Endothelial cell of umbilical vein (primary cell): ENCODE results near the gene RAI1.

Experiments
- EZH2 ChIP-seq: IDR thresholded peaks from 2 replicates; pipeline ENCODE4 v1.6.1; 2012; ENCODE audit warnings: borderline replicate concordance, low read depth, mild to moderate bottlenecking, moderate library complexity, low read length, inconsistent platforms; ENCODE audit not compliant: severe bottlenecking
- FOS ChIP-seq: IDR thresholded peaks from 2 replicates; pipeline ENCODE4 v1.6.1; 2011; ENCODE audit warnings: mild to moderate bottlenecking, low read length, moderate library complexity, borderline replicate concordance; ENCODE audit not compliant: insufficient read depth
- GATA2 ChIP-seq: IDR thresholded peaks from 2 replicates; pipeline ENCODE4 v1.7.0; 2011; ENCODE audit warnings: low read depth, mild to moderate bottlenecking, moderate library complexity, mixed read lengths, low read length; ENCODE audit not compliant: insufficient read length, insufficient read depth
- JUN ChIP-seq: IDR thresholded peaks from 2 replicates; pipeline ENCODE4 v1.6.1; 2011; ENCODE audit warnings: borderline replicate concordance, low read depth; ENCODE audit not compliant: insufficient read length, insufficient read depth
- MYC ChIP-seq: IDR thresholded peaks from one replicate; pipeline ENCODE4 v1.6.1; 2011; ENCODE audit warnings: mild to moderate bottlenecking, low read depth, low read length
- POLR2A ChIP-seq: IDR thresholded peaks from 2 replicates; pipeline ENCODE4 v1.6.1; 2012; ENCODE audit warnings: low read depth, mild to moderate bottlenecking, control low read depth, low read length
- POLR2AphosphoS5 ChIP-seq: IDR thresholded peaks from 2 replicates; pipeline ENCODE4 v1.6.1; 2012; ENCODE audit warnings: low read depth, mild to moderate bottlenecking, control low read depth, low read length, moderate library complexity; ENCODE audit not compliant: insufficient read depth
- TF ChIP-seq, protein P1 (sequence below), 2 donors: IDR thresholded peaks; 1 replicate in 1 of 2; 2 replicates in 1 of 2; pipeline ENCODE4 v1.5.1; 2011; ENCODE audit warnings: low read length in 2 of 2, mild to moderate bottlenecking in 2 of 2, moderate library complexity in 2 of 2, control low read depth in 1 of 2, inconsistent platforms in 1 of 2, low read depth in 1 of 2; ENCODE audit not compliant: insufficient read depth in 1 of 2; ENCODE audit errors: extremely low read depth in 1 of 2
- TF ChIP-seq, protein P2 (sequence below): IDR thresholded peaks from 2 replicates; pipeline ENCODE4 v1.6.1; 2011; ENCODE audit not compliant: insufficient read depth, insufficient read length

DNA sequence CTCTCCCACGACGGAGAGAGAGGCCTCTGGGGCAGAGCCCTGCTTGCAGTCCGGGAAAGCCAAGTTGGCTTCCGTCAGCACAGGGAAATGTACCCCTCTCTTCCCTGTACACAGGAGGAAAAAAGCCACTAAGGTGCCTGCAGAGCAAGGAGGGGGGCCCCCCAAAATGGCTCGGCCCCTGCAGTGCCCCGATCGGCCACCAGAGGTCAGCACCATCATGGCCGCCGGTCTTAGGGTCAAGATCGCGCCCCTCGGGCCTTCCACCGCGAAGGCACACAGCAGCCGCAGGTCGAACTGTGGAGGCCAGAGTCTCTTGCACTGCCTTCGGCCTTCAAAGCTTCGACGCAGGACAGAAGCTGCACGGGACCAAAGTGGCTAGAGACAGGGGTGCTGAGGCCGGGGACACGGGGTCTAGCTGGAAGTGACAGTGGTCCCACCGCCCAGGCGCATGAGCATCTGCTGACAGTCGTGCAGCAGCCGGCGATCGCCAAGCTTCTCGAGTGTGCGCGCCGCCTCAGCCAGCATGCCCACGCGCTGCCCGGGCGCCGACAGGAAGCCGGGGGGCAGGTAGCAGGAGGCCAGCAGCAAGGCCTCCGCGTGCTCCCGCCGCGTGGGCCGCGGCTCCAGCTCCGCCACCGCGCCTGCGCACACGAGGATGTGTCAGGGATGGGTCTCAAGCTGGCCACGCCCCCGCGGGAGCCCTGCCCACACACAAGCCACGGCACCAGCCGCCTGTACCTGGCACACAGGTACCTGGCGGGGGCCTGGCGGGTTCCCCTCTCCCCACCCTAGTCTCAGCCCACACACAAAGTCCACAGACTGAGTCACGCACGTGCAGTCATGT lies 131.2 kb downstream of the RAI1 start:
- TF ChIP-seq, protein P1, sequence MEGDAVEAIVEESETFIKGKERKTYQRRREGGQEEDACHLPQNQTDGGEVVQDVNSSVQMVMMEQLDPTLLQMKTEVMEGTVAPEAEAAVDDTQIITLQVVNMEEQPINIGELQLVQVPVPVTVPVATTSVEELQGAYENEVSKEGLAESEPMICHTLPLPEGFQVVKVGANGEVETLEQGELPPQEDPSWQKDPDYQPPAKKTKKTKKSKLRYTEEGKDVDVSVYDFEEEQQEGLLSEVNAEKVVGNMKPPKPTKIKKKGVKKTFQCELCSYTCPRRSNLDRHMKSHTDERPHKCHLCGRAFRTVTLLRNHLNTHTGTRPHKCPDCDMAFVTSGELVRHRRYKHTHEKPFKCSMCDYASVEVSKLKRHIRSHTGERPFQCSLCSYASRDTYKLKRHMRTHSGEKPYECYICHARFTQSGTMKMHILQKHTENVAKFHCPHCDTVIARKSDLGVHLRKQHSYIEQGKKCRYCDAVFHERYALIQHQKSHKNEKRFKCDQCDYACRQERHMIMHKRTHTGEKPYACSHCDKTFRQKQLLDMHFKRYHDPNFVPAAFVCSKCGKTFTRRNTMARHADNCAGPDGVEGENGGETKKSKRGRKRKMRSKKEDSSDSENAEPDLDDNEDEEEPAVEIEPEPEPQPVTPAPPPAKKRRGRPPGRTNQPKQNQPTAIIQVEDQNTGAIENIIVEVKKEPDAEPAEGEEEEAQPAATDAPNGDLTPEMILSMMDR (IDR thresholded peaks at IDR 0.05; ENCODE audit: extremely low read depth in 1 of 2, insufficient read depth in 1 of 2, low read depth in 1 of 2, low read length in 2 of 2) = peak; percentile 95 to 96
- peak; percentile 29 for TF ChIP-seq POLR2AphosphoS5
- TF ChIP-seq POLR2A = no peak
- TF ChIP-seq EZH2 = no peak
- TF ChIP-seq GATA2 = no peak
- TF ChIP-seq, protein P2, sequence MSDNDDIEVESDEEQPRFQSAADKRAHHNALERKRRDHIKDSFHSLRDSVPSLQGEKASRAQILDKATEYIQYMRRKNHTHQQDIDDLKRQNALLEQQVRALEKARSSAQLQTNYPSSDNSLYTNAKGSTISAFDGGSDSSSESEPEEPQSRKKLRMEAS = no peak
- TF ChIP-seq MYC = no peak
- TF ChIP-seq JUN = no peak
- no peak for TF ChIP-seq FOS
